Measurements from ENCODE around the gene SWAP70.

Gene SWAP70

DNA sequence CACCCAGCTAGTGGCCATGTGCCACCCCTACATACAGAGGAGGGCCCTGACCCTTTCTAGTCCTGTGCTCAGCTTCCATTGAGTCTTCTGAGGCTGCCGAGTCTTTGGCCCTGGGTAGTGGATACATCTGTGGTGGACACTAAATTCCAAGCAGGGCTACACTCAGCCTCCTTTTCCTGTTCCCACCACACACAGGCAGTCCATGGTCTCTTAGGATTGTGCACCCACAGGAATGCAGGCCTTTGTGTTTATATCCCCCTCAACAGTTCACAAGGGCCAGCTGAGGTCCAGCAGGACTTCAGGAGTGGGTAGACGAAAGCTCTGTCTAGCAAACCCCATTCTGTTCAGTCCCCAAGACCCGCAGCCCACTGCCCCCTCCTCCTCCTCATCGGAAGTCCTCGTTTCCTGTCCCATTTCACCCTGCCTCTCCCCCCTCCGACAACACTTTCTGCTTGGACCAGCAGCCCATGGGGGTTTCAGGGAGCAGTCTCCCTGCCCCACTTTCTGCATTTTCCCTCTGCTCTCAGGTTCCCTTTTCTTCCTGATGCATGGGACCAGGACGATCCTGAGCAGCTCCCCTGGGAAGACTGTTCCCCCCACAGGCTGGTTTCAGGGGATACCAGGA, 91.8 kb downstream of the SWAP70 start:
- TF ChIP-seq CTCF (IDR thresholded peaks at IDR 0.05; ENCODE audit: low read depth, low read length): no peak
- no peaks in the 10 kb centered on the region for H3K36me3 ChIP-seq
- H3K27ac ChIP-seq: no peak overlapping the region
- H3K9me3 ChIP-seq (ENCODE audit: severe bottlenecking): no peaks in the 10 kb centered on the region
- no peak for DNase-seq
- no peak overlapping the region for H3K4me3 ChIP-seq (ENCODE audit: low read depth, low read length)
- H3K27me3 ChIP-seq (ENCODE audit: insufficient read depth, low read depth, severe bottlenecking): no peaks in the 10 kb centered on the region

DNA sequence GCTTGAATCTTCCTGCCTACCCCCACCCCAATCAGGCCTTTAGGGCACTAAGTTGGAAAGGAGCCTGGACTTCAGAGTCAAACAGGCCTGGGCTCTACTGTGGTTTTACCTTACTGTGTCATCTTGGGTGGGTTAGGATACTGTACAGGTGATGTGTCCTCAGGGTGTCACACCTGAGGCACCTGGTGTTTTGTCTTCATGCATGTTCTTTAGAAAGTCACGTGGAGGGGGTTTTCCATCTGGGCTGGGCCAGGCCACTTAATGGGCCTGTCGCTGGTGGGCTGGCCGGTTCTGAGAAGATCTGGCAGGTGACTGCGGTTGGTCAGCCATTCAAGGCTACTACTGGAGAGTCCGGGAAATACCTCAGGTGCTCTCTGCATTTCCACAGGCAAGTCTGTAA, 92.6 kb downstream of the SWAP70 start:
- Histone ChIP-seq H3K9me3 (ENCODE audit: severe bottlenecking) (no peaks in the 10 kb centered on the region), H3K4me3 (ENCODE audit: low read depth, low read length) (no peak overlapping the region), H3K27me3 (ENCODE audit: insufficient read depth, low read depth, severe bottlenecking) (no peaks in the 10 kb centered on the region), H3K36me3 (no peaks in the 10 kb centered on the region), H3K27ac (no peak overlapping the region)
- DNase-seq: no peak
- TF ChIP-seq CTCF (IDR thresholded peaks at IDR 0.05; ENCODE audit: low read depth, low read length): no peak

DNA sequence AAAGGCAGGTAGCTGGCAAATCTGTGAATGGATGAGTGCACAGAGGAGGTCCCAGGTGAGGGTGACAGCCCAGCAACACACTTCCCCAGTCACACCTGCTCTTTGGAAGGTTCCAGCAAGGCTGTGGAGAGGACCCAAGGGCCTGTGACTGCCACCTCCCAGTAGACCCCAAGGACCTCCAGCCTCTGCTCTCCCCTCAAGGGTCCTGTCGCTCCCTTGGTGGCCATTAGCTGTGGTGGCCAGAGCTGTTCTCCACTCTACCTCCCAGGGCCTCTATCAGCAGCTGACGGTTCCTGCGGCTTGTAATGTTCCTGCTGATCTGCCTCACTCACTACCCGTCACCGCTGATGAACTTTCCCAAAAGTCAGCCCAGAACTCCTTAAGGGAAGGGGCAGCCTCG, 93.0 kb downstream of the SWAP70 start:
- no peak for DNase-seq
- Histone ChIP-seq H3K9me3 (ENCODE audit: severe bottlenecking) (no peaks in the 10 kb centered on the region), H3K27ac (no peak overlapping the region), H3K36me3 (no peaks in the 10 kb centered on the region), H3K4me3 (ENCODE audit: low read depth, low read length) (no peak overlapping the region), H3K27me3 (ENCODE audit: insufficient read depth, low read depth, severe bottlenecking) (no peaks in the 10 kb centered on the region)
- TF ChIP-seq CTCF (IDR thresholded peaks at IDR 0.05; ENCODE audit: low read depth, low read length): no peak

DNA sequence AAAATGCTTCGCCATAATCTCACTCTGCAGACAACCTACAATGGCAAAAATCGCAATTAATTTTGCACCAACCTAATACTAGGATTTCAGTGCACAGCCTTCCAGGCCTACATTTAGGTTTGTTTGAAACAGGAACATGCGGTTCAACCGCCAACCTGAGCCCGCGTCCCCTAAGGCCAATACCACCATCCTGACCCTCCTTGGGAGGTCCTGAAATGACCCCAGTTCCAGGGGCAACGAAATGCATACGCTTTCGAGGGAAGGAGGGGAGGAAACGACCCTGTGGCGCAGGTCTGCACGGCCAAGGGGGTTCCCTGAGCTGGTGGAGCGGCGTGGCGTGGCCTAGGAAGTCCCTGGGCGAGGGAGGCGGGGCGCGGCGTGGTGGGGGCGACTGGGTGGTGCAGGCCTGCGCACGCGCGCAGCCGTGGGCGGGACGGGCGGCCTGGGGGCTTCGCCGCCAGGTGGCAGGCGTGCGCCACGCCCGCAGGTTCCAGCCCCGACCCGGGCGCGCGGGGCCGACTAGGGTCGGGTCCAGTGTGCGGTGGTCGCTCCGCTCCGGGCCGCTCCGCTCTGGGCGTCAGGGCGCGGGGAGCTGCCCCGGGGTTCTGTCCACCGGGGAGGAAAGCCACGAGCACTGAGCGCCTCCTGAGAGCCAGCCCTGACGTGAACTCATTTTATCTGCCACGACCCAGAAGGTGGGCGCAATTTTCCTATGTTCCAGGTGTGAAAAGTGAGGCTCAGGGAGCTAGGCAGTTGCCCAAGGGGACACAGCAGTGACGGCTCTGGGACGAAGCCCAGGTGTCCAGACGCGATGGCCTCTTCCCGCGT, 94.1 kb downstream of the SWAP70 start:
- peak overlapping the region; percentile 89 for H3K27ac ChIP-seq
- H3K4me3 ChIP-seq (ENCODE audit: low read depth, low read length): peak overlapping the region; percentile 91
- TF ChIP-seq CTCF (IDR thresholded peaks at IDR 0.05; ENCODE audit: low read depth, low read length): peak; percentile 84
- DNase-seq: peak; percentile 90
- H3K36me3 ChIP-seq: no peaks in the 10 kb centered on the region
- H3K27me3 ChIP-seq (ENCODE audit: insufficient read depth, low read depth, severe bottlenecking): no peaks in the 10 kb centered on the region
- no peaks in the 10 kb centered on the region for H3K9me3 ChIP-seq (ENCODE audit: severe bottlenecking)

DNA sequence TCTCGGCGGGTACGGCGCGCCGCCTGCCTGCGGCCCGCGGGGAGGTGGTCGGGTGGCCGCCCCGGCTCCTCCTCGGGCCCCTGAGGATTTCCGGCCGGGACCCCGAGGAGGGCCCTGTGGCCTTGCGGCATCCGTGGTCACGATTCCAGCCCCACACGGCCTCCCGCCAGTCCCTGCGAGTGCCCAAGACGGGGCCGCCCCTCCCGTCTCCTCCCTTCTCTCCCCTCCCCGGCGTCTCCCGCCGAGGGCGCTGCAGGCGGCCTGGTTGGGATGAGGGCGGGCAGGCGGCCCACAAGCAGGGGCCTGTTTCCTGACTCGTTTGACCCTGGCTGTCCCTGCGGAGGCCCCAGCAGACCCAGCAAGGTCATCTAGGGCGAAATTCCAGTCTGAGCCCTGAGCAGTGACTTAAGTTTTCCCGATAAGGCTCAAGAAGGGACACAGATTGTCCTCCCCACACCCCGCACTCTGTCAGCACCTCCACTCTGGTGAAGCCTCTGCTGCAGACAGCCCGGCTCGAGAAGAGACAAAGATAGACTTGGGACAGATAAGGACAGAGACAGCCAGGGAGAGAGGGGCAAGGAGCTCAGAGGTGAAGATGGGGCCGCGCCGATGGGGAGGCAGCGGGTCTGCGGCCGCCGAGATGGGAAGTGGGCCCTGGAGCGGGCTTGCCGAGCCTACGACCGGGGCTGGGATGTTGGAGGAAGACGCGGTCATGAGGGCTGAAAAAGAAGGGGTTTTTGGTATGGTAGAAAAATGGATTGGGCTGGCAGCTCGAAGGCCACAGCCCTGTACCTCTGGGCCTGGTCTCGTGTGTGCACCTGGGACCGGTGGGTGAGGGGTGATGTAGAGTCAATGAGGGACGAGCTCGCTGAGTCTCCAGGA, 95.0 kb downstream of the SWAP70 start:
- H3K27ac ChIP-seq: peak overlapping the region; percentile 89
- DNase-seq: peak; percentile 88

More for the DNA sequence above, 95.0 kb downstream of the SWAP70 start:
- Histone ChIP-seq H3K27me3 (ENCODE audit: insufficient read depth, low read depth, severe bottlenecking) (no peaks in the 10 kb centered on the region), H3K36me3 (no peaks in the 10 kb centered on the region), H3K9me3 (ENCODE audit: severe bottlenecking) (no peaks in the 10 kb centered on the region), H3K4me3 (ENCODE audit: low read depth, low read length) (peak overlapping the region; percentile 91)
- peak; percentile 34 for TF ChIP-seq CTCF (IDR thresholded peaks at IDR 0.05; ENCODE audit: low read depth, low read length)
